Lung (tissue), 12 donors: ENCODE data around the gene LINC01488. TPM values are rescaled to one million over a fixed set of nuclear protein-coding genes. Genes with fewer than 3 reads are reported as not detected.
A peak's percentile ranks its signal among the peaks of the same experiment; 100 is the strongest.

Experiments used
- ATAC-seq: fragments of 200-7000 bp; cut with Tn5 transposase; one replicate; pipeline ENCODE4 v1.9.1; 2020; ENCODE audit warnings: moderate number of reproducible peaks; ENCODE audit not compliant: insufficient read depth, low FRiP score
- DNase-seq, 3 donors: peaks; one replicate each; pipeline ENCODE4 v3.0.0-alpha.2; 2013 to 2017
- H3K27ac ChIP-seq, 2 donors: one replicate each; pipeline ENCODE4 v1.5.1; 2013; ENCODE audit warnings: mild to moderate bottlenecking in 2 of 2, moderate library complexity in 2 of 2, control low read depth in 1 of 2, inconsistent platforms in 1 of 2, low read depth in 1 of 2, low read length in 1 of 2
- H3K27me3 ChIP-seq, 3 donors: one replicate each; pipeline ENCODE4 v1.5.1; 2013; ENCODE audit warnings: low read length in 2 of 3; ENCODE audit not compliant: control insufficient read depth in 3 of 3, insufficient read depth in 3 of 3
- H3K36me3 ChIP-seq, 4 donors: one replicate each; pipeline ENCODE4 v1.5.1; 2013; ENCODE audit warnings: low read length in 4 of 4, mild to moderate bottlenecking in 1 of 4, moderate library complexity in 1 of 4; ENCODE audit not compliant: control insufficient read depth in 4 of 4, insufficient read depth in 4 of 4
- H3K4me1 ChIP-seq, 5 donors: one replicate each; pipeline ENCODE4 v1.5.1; 2013; ENCODE audit warnings: low read length in 5 of 5, mild to moderate bottlenecking in 2 of 5, moderate library complexity in 1 of 5; ENCODE audit not compliant: control insufficient read depth in 5 of 5, insufficient read depth in 5 of 5
- H3K4me3 ChIP-seq: one replicate; pipeline ENCODE4 v1.5.1; 2013; ENCODE audit warnings: mild to moderate bottlenecking, control low read depth, moderate library complexity
- H3K9ac ChIP-seq, 2 donors: one replicate each; pipeline ENCODE4 v1.5.1; 2013; ENCODE audit warnings: low read length in 2 of 2, control low read depth in 1 of 2; ENCODE audit not compliant: insufficient read depth in 1 of 2
- H3K9me3 ChIP-seq, 4 donors: one replicate each; pipeline ENCODE4 v1.5.1; 2013; ENCODE audit warnings: low read length in 3 of 4, mild to moderate bottlenecking in 1 of 4, moderate library complexity in 1 of 4; ENCODE audit not compliant: control insufficient read depth in 4 of 4, insufficient read depth in 3 of 4
- CTCF ChIP-seq: IDR thresholded peaks from 2 replicates; pipeline ENCODE4 v1.5.1; 2012; ENCODE audit warnings: mild to moderate bottlenecking; ENCODE audit errors: control extremely low read depth, extremely low read depth
- WGBS, 2 donors: extraction: QIAGEN DNeasy Blood & Tissue Kit; methylation state at CpG; one replicate each; pipeline ENCODE4 v1.1.7; 2013; 5-methylcytosine and 5-hydroxymethylcytosine counted together
- polyA plus RNA-seq, 2 donors: library from polyadenylated mRNA; stranded (reverse); fragments of 200-250 nt; gene quantifications; one replicate each; pipeline ENCODE4 v1.2.1, GENCODE V29; 2013
- total RNA-seq, 2 donors: library from RNA; depleted of rRNA in 1 of 2; stranded (reverse); fragments of >200 nt in 1 of 2; gene quantifications; one replicate each; pipeline ENCODE4 v1.2.1, GENCODE V29; 2014 to 2021
- donor health status: control.
- donor health status: control.
- donor health status: Bipolar disorder and iron deficiency.
- donor health status: healthy.
- donor health status: DM: yes; HTN: yes; CAD: no.

LINC01488 gene
- total and polyA plus RNA-seq, 4 donors, result not detected

- ATAC-seq (no peak), DNase-seq (no peak)
- no peak for TF ChIP-seq CTCF
- Histone ChIP-seq H3K9me3 (no peaks in the 10 kb centered on the region), H3K27me3 (no peaks in the 10 kb centered on the region), H3K4me1 (peaks cover 0 to 12% (median 2%) of the 10 kb centered on the region in 5 donors), H3K9ac (no peak overlapping the region), H3K4me3 (no peak overlapping the region), H3K27ac (no peak overlapping the region), H3K36me3 (no peaks in the 10 kb centered on the region)
- 88% methylated on average over 11 of the region's 11 CpGs for WGBS, 2 donors
These were observed 47.0 kb upstream of the LINC01488 start for GRCh38 chr11:69434471-69434931.

GRCh38 chr11:69435161-69435986 is 46.1 kb upstream of the LINC01488 start:
- no peak for TF ChIP-seq CTCF
- no peak for DNase-seq
- 40 to 66% methylated on average over 15 of the region's 15 CpGs for WGBS, 2 donors

GRCh38 chr11:69436041-69436982 is 45.2 kb upstream of the LINC01488 start:
- Histone ChIP-seq H3K27ac (peak overlapping the region in 1 of 2 donors; percentile 21), H3K9ac (no peak overlapping the region), H3K36me3 (no peaks in the 10 kb centered on the region), H3K4me1 (peaks cover 0 to 12% (median 2%) of the 10 kb centered on the region in 5 donors), H3K4me3 (no peak overlapping the region), H3K9me3 (no peaks in the 10 kb centered on the region), H3K27me3 (no peaks in the 10 kb centered on the region)
- DNase-seq (no peak), ATAC-seq (no peak)
- WGBS, 2 donors, result 69 to 85% methylated on average over 22 of the region's 22 CpGs
- TF ChIP-seq CTCF, result no peak

More at GRCh38 chr11:69435161-69435986, 46.1 kb upstream of the LINC01488 start:
- no peak for ATAC-seq
- H3K27me3 ChIP-seq, result no peaks in the 10 kb centered on the region
- no peaks in the 10 kb centered on the region for H3K9me3 ChIP-seq
- no peak overlapping the region for H3K9ac ChIP-seq
- H3K4me1 ChIP-seq, result peaks cover 0 to 12% (median 2%) of the 10 kb centered on the region in 5 donors
- H3K27ac ChIP-seq, result no peak overlapping the region
- no peaks in the 10 kb centered on the region for H3K36me3 ChIP-seq
- H3K4me3 ChIP-seq, result no peak overlapping the region
